NCI-H1092 treated with DMSO at 0.1 percent for 48 hours (cell line): ENCODE results near the gene TMEM117.

Experiments
- DNase-seq: peaks from one replicate; lab custom pipeline; 2025; lab: John Stamatoyannopoulos, UW

Gene TMEM117

DNA sequence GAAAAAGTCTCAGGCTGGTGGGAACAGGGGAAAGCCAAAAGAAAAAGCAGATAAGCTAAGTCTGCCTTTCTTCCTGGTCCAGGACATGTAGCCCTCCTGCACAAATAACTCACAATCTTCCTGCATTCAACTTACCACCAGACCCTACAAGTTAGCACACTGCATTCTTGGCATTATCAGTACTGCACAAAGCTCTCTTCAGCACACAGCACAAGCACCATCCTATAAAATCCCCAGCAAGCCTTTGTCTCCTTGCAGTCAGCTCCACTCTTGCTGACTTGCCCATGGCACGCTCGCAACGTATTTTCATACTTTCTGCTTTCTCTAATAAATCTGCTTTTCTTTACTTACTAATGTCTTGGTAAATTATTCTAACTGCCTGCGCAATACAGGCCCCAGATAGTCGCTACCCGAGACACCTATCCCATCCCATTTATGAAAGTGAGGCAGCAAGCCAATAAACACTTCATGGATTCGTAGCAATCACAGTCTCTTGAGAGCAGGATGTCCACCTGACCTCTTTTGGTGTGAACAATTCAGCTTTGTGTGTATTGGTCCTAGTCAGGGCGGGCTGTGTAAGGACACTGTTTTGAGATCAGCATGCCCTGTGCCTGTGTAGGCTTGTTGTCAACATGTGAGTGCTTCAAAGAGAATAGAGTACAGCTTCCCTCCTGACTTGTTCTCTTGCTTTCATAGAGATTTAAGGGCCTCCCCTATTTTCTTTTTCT, 49.0 kb downstream of the TMEM117 start:
- DNase-seq, result no peak

- no peak for DNase-seq
Measured at GRCh38 chr12:43887397-43887796, 51.5 kb downstream of the TMEM117 start.

GRCh38 chr12:43891856-43892574, 56.1 kb downstream of the TMEM117 start:
- DNase-seq, result no peak

GRCh38 chr12:43893670-43894069, 57.8 kb downstream of the TMEM117 start:
- no peak for DNase-seq

GRCh38 chr12:43895580-43896206, 59.8 kb downstream of the TMEM117 start:
- no peak for DNase-seq

- DNase-seq, result no peak
Measured at GRCh38 chr12:43896496-43896895, 60.6 kb downstream of the TMEM117 start.

GRCh38 chr12:43898474-43898873, 62.6 kb downstream of the TMEM117 start:
- no peak for DNase-seq

GRCh38 chr12:43899574-43899973, 63.7 kb downstream of the TMEM117 start:
- DNase-seq, result no peak

DNA sequence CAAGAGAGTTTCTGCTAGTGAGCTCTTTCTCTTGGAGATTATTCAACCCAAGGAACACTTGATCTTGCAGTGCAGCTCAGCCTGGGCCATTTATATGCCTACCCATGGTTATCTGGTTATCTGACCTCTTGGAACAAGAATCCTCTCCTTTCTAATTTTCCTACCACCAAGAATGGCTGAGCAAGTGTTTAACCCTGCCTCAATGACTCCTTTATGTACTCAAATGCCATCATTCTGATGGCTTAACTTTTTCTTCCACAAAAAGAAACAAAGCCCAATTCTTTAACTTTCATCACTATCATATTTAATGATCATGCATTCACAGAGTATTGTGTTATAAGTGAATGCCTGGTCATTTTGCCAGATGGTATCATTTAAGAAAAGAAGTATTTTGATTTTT, 67.8 kb downstream of the TMEM117 start:
- no peak for DNase-seq

DNA sequence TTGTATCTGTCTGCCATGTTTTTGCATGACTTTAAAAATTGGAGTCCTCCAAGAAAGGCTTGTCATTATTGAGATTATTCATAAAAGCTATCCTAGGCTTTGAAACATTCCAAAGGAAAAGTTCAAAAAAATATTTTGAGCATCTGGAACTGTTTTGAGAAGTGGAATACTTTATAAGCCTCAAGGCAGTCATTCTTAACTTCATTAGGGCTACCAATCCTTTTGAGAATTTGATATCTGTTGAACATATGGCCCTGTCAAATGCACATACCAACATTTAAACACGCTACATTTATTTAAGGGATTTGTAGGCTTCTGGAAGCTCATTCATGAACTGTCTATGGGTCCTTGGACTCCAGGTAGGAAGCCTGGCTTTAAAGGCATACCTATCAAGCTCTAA, 77.0 kb downstream of the TMEM117 start:
- no peak for DNase-seq

DNA sequence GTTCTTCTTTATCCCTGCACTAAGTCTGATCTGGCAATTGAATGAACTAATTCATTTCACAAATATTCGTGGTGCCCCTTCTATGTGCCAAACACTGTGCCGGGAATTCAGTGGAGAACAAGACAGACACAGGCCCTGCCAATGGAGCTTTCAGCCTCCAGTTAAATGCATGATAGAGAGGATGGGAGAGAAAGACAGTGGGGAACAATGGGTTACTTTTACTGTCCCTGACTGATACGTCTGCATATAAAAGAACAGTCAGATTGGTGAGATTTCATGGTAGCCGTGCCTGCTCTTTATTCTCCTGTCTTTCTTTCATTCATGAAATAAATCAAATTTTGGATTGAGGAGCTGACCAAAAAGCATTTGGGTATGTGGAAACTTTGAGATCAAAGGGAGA, 78.5 kb downstream of the TMEM117 start:
- no peak for DNase-seq

GRCh38 chr12:43914923-43915468, 79.1 kb downstream of the TMEM117 start:
- no peak for DNase-seq

DNA sequence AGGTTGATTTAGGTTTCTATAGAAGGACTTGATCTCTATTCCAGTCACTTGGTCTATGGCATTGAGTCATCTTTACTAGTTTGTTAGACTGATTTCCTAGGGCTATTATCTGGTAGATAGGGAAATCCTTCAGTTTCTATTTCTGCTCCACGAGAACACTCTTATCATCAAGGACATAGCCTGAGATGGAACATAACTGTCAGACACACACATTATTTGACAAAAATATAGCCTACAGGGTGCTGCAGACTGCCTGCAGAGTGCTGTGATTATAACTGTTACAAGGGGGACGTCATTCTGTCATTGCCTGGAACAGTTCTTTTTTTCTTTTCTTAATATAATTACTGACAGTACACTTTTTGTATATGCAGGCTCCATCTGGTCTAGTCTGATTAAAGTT, 82.0 kb downstream of the TMEM117 start:
- no peak for DNase-seq

DNA sequence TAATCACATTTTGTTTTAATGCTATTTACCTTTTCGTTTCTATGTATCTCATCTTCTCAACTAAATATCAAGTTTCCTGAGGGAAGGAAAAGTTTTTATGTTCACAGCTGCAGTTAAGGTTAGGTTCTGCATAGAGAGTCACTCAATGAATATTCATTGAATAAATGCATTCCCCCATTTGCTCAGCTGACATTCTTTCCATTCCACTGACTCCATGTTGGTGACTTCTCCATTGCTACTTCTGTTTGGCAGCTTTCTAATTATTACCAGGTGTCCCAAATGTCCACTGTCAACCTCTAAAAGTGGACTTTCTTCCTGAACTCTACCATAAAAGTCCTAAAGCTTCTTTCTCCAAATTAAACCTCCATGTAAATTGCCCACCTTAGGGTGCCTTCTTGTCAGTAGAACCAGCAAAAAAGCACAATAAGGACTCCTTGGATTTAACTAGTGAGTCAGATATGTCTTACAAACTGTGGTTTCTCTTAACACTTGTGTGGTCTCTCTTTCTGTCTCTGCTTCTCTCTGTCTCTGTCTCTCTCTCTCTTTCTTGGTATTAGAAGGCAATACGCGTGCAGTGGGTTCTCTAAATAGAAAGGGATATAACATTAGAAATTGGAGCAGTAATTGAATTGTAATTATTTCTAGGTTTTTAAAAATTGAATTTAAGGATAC, 85.9 kb downstream of the TMEM117 start:
- no peak for DNase-seq

DNA sequence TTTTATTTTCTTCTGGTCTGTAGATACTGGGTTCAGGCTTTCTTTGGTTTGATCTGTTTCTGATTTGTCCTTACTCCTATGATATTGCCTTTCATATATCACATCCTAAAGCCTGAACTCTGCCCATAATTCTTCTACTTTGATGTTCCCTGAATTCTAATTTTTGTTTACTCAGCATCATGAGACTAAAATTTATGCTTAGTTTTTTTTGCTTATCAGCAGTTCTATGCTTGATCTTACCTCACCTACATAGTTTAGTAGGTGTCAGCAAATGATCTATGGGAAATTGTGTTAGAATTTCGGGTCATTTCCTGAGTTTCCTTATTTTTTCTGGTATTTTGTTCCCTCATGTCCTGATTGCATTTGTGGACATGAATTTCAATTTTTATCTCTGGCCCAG, 94.2 kb downstream of the TMEM117 start:
- no peak for DNase-seq

DNA sequence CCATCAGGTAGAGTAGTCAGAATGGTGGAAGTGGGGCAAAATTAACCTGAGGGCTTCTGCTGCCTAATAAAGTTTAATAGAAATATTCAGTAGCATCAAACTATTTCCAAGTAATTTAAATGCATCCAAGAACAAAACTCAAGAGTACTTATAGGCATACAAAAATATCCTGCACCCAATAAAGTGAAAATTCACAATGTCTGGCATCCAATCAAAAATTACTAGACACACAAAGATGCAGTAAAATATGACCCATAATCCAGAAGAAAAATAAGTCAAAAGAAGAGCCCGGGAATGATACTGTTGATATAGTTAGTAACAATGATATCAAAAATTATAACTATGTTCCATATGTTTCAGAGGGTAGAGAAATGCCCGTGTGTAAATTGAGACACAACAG, 95.3 kb downstream of the TMEM117 start:
- DNase-seq, result no peak

- no peak for DNase-seq
Measured at GRCh38 chr12:43935581-43935980, 99.7 kb downstream of the TMEM117 start.

GRCh38 chr12:43937947-43938346, 102.1 kb downstream of the TMEM117 start:
- DNase-seq, result peak; percentile 58

DNA sequence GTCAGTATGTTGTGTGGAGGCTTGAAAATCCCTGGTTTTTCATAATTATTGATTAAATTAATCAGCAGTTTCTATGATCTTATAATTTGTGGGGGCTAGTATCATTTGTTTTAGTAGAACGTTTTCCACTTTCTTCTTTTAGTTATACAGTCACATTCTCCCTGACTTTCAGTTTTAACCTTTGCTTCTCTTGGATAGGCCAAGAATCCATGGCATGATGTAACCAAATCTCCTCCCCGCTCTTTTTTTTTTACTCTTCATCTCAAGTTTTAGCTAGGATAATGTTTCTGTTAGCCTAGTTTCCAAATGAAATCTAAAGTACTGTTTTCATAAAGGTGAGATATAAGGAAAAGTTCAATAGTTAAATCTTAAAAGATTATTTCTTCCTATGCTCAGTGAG, 106.5 kb downstream of the TMEM117 start:
- no peak for DNase-seq

DNA sequence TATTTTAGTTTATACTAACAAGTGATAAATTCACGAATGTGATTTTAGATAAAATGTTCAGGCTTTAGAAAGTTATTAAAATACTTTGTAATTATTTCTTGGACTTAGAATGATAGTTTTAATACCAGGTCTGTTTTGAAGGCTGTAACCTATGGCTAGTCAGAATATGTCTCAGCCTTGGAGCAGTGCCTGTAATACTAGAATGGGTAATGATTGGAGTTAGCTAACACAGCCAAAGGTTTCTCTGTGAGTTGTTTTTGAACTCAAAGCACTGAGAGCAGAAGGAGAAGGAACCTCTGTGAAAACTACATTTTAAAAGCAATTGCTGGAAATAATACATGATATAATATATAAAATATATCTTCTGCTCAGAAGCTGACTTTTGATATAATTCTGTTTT, 110.1 kb downstream of the TMEM117 start:
- DNase-seq, result no peak

- DNase-seq, result no peak
Measured at GRCh38 chr12:43951286-43951685, 115.4 kb downstream of the TMEM117 start.

GRCh38 chr12:43957732-43958372, 122.0 kb downstream of the TMEM117 start:
- DNase-seq, result peak; percentile 72
